ENCODE data around the gene PLAC8L1. TPM values are rescaled to one million over a fixed set of nuclear protein-coding genes. Genes with fewer than 3 reads are reported as not detected.
"Not testable (repeated sequence)": the region's sequence is repeated elsewhere in the genome, so short reads cannot be mapped to it uniquely, and the experiment has no call there.

PLAC8L1 gene
- total RNA-seq, 1 donor from 2014 or later, result not detected

- Histone ChIP-seq H3K36me3 (peaks cover 0 to 76% of the 10 kb centered on the region in 2 donors), H3K9me3 (no peaks in the 10 kb centered on the region), H3K4me1 (no peaks in the 10 kb centered on the region), H3K27me3 (no peaks in the 10 kb centered on the region), H3K4me3 (no peak overlapping the region), H3K27ac (no peak overlapping the region)
- no peak for TF ChIP-seq POLR2AphosphoS5 (IDR thresholded peaks at IDR 0.05; ENCODE audit: insufficient read depth in 1 of 2, low read depth in 1 of 2)
- no peak for TF ChIP-seq CTCF (IDR thresholded peaks at IDR 0.05)
- TF ChIP-seq POLR2A (IDR thresholded peaks at IDR 0.05), result no peak
- DNase-seq (ENCODE audit: extremely low spot score in 2 of 2), result no peak
- intact Hi-C loops (cut with DNase I), result no loop called here
These were observed 19.2 kb upstream of the PLAC8L1 start for GRCh38 chr5:146124580-146124979.

- H3K4me1 ChIP-seq; H3K9me3 ChIP-seq; intact Hi-C loops (cut with DNase I); H3K27ac ChIP-seq; H3K27me3 ChIP-seq; DNase-seq (ENCODE audit: extremely low spot score in 2 of 2); H3K4me3 ChIP-seq: not testable (repeated sequence)
- peaks cover 0 to 69% of the 10 kb centered on the region in 2 donors for H3K36me3 ChIP-seq
These were observed 16.1 kb upstream of the PLAC8L1 start for GRCh38 chr5:146121451-146121850.

GRCh38 chr5:146118322-146118721, 12.9 kb upstream of the PLAC8L1 start:
- Histone ChIP-seq H3K36me3 (peaks cover 0 to 51% of the 10 kb centered on the region in 2 donors), H3K27me3 (no peaks in the 10 kb centered on the region), H3K9me3 (no peaks in the 10 kb centered on the region), H3K27ac (no peak overlapping the region), H3K4me3 (no peak overlapping the region), H3K4me1 (no peaks in the 10 kb centered on the region)
- TF ChIP-seq POLR2A (IDR thresholded peaks at IDR 0.05) (no peak), CTCF (IDR thresholded peaks at IDR 0.05) (no peak), POLR2AphosphoS5 (IDR thresholded peaks at IDR 0.05; ENCODE audit: insufficient read depth in 1 of 2, low read depth in 1 of 2) (no peak)
- intact Hi-C loops (cut with DNase I), result no loop called here
- DNase-seq (ENCODE audit: extremely low spot score in 2 of 2), result no peak

GRCh38 chr5:146117216-146117615, 11.8 kb upstream of the PLAC8L1 start:
- H3K4me1 ChIP-seq; H3K4me3 ChIP-seq; H3K27ac ChIP-seq; DNase-seq (ENCODE audit: extremely low spot score in 2 of 2); H3K27me3 ChIP-seq; H3K9me3 ChIP-seq; intact Hi-C loops (cut with DNase I): not testable (repeated sequence)
- peaks cover 0 to 51% of the 10 kb centered on the region in 2 donors for H3K36me3 ChIP-seq

- DNase-seq (ENCODE audit: extremely low spot score in 2 of 2), result no peak
- intact Hi-C loops (cut with DNase I), result no loop called here
- Histone ChIP-seq H3K36me3 (peaks cover 0 to 46% of the 10 kb centered on the region in 2 donors), H3K27me3 (no peaks in the 10 kb centered on the region), H3K27ac (no peak overlapping the region), H3K4me1 (no peaks in the 10 kb centered on the region), H3K9me3 (no peaks in the 10 kb centered on the region), H3K4me3 (no peak overlapping the region)
- TF ChIP-seq POLR2AphosphoS5 (IDR thresholded peaks at IDR 0.05; ENCODE audit: insufficient read depth in 1 of 2, low read depth in 1 of 2), result no peak
- TF ChIP-seq POLR2A (IDR thresholded peaks at IDR 0.05), result no peak
- TF ChIP-seq CTCF (IDR thresholded peaks at IDR 0.05), result no peak
These were observed 11.0 kb upstream of the PLAC8L1 start for GRCh38 chr5:146116361-146116760.

- intact Hi-C loops (cut with DNase I), result no loop called here
- no peaks in the 10 kb centered on the region for H3K9me3 ChIP-seq
- H3K4me1 ChIP-seq, result no peaks in the 10 kb centered on the region
- no peak for TF ChIP-seq CTCF (IDR thresholded peaks at IDR 0.05)
- no peak for TF ChIP-seq POLR2A (IDR thresholded peaks at IDR 0.05)
- no peak for TF ChIP-seq POLR2AphosphoS5 (IDR thresholded peaks at IDR 0.05; ENCODE audit: insufficient read depth in 1 of 2, low read depth in 1 of 2)
- no peak overlapping the region for H3K4me3 ChIP-seq
- no peak for DNase-seq (ENCODE audit: extremely low spot score in 2 of 2)
- H3K27me3 ChIP-seq, result no peaks in the 10 kb centered on the region
- H3K36me3 ChIP-seq, result peaks cover 0 to 21% of the 10 kb centered on the region in 2 donors
- no peak overlapping the region for H3K27ac ChIP-seq
These were observed 7.1 kb upstream of the PLAC8L1 start for GRCh38 chr5:146112476-146112875.
